GM18508 (cell line): ENCODE data around the gene BRSK1.

Experiments
- ATAC-seq: cut with Tn5 transposase; IDR thresholded peaks from one replicate; pipeline ENCODE4 v1.9.1; 2021; ENCODE audit warnings: moderate number of reproducible peaks; ENCODE audit not compliant: insufficient read depth, unreplicated experiment

Gene BRSK1

GRCh38 chr19:55252760-55253663, 30.8 kb upstream of the BRSK1 start:
- ATAC-seq, result no peak

- no peak for ATAC-seq
Observed at GRCh38 chr19:55253842-55254624, 29.8 kb upstream of the BRSK1 start.

GRCh38 chr19:55254625-55254977, 29.2 kb upstream of the BRSK1 start:
- ATAC-seq, result no peak

GRCh38 chr19:55255618-55256423, 28.0 kb upstream of the BRSK1 start:
- no peak for ATAC-seq

- ATAC-seq, result no peak
Observed at GRCh38 chr19:55256562-55257460, 27.0 kb upstream of the BRSK1 start.

- no peak for ATAC-seq
Observed at GRCh38 chr19:55257461-55258420, 26.1 kb upstream of the BRSK1 start.

GRCh38 chr19:55258476-55258827, 25.3 kb upstream of the BRSK1 start:
- no peak for ATAC-seq

GRCh38 chr19:55258828-55259539, 24.8 kb upstream of the BRSK1 start, which contains the start of gene PPP6R1:
Gene PPP6R1 (minus strand): TSS chr19:55259017. CDS start chr19:55247103, 11,914 bp downstream.
- peak; percentile 55 for ATAC-seq

GRCh38 chr19:55259540-55260210, 24.1 kb upstream of the BRSK1 start:
- no peak for ATAC-seq

GRCh38 chr19:55261671-55262126, 22.1 kb upstream of the BRSK1 start:
- no peak for ATAC-seq

GRCh38 chr19:55262359-55262758, 21.4 kb upstream of the BRSK1 start:
- ATAC-seq, result no peak

- no peak for ATAC-seq
Observed at GRCh38 chr19:55264531-55264930, 19.3 kb upstream of the BRSK1 start.

GRCh38 chr19:55265173-55265572, 18.6 kb upstream of the BRSK1 start:
- no peak for ATAC-seq

GRCh38 chr19:55265723-55266386, 17.9 kb upstream of the BRSK1 start:
- ATAC-seq, result no peak

GRCh38 chr19:55266404-55266803, 17.4 kb upstream of the BRSK1 start:
- no peak for ATAC-seq

GRCh38 chr19:55266840-55267239, 17.0 kb upstream of the BRSK1 start:
- no peak for ATAC-seq

- ATAC-seq, result no peak
Observed at GRCh38 chr19:55269299-55269698, 14.5 kb upstream of the BRSK1 start.
